ENCODE results near the gene RBM33. TPM values are rescaled to one million over a fixed set of nuclear protein-coding genes. Genes with fewer than 3 reads are reported as not detected.

The RBM33 gene
- total RNA-seq, 2 experiments from 2014 or later = 82.7 to 84.8 TPM

DNA sequence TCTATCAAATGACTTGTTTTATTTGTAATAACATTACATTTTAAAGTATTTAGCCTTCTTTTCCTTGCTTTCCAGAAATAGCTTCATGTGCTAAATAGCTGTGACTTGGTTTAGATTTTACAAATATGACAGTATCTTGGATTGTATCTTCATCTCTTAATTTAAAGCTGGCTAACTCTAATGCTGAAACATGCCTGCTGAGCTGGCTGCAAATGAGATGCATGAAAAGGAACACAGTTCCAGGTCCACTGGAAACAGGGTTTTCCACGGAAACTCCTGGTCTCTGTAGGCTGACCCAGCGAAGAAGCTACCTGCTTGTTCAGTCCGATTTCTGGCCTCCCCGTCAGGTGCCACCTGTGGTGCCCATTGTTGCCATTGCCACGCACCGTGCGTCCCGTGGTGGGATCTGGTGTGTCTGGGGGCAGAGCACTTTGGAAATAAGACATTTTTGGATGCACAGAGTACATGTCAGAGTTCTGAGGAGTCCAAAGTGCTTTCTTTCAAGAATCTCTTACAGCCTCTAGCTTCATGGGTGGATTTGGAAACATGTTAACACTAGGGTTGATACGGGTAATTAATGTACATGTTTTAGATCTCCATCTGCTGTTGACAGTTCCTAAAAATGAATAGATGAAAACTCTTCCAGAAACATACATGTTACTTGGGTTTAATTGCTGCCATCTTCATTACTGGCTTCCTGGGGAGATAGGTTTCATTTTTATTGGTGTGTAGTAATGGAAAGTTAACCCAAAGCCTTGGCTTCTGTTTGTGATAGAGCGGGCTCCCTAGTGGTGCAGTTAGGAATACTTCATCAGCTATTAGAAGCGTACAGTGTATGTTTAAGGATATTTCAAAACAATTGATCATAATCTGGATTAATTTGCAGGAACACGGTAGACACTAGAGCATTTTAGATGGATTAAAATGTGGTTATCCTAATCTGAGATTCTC, 122.8 kb downstream of the RBM33 start:
- DNase-seq = no peak
- ChIA-PET POLR2A (interaction anchor here (0.7 kb wide), 1 partner anchor 11 kb away, joined by 3 read pairs; no protein-coding TSS in a partner anchor), CTCF (interaction anchor here (0.7 to 3.9 kb wide), 5 partner anchors 10 to 840 kb away, joined by 3 to 30 read pairs (median 4); no protein-coding TSS in a partner anchor)
- Mint-ChIP-seq H3K27ac (no peak overlapping the region), H3K27me3 (no peaks in the 10 kb centered on the region), H3K4me3 (no peak overlapping the region), H3K9me3 (no peaks in the 10 kb centered on the region), H3K4me1 (peaks cover 51% of the 10 kb centered on the region), H3K36me3 (ENCODE audit: low read depth) (peaks cover 41% of the 10 kb centered on the region)

- CTCF ChIA-PET = interaction anchor here (0.7 to 1.2 kb wide), 3 partner anchors 171 to 379 kb away, joined by 3 to 4 read pairs (median 3); no protein-coding TSS in a partner anchor
- POLR2A ChIA-PET = no interaction called here
- peaks cover 26% of the 10 kb centered on the region for H3K4me1 Mint-ChIP-seq
- no peak for DNase-seq
- peaks cover 37% of the 10 kb centered on the region for H3K36me3 Mint-ChIP-seq (ENCODE audit: low read depth)
- H3K27ac Mint-ChIP-seq = no peak overlapping the region
- H3K27me3 Mint-ChIP-seq = no peaks in the 10 kb centered on the region
- no peak overlapping the region for H3K4me3 Mint-ChIP-seq
- no peaks in the 10 kb centered on the region for H3K9me3 Mint-ChIP-seq
Measured at GRCh38 chr7:155769701-155770100, 125.2 kb downstream of the RBM33 start.

- no peak overlapping the region for H3K4me3 Mint-ChIP-seq
- H3K4me1 Mint-ChIP-seq = peaks cover 21% of the 10 kb centered on the region
- no peaks in the 10 kb centered on the region for H3K27me3 Mint-ChIP-seq
- H3K27ac Mint-ChIP-seq = no peak overlapping the region
- POLR2A ChIA-PET = no interaction called here
- peaks cover 38% of the 10 kb centered on the region for H3K36me3 Mint-ChIP-seq (ENCODE audit: low read depth)
- DNase-seq = no peak
- no peaks in the 10 kb centered on the region for H3K9me3 Mint-ChIP-seq
- CTCF ChIA-PET = interaction anchor here (0.7 to 1.2 kb wide), 4 partner anchors 171 to 946 kb away, joined by 3 to 4 read pairs (median 3); no protein-coding TSS in a partner anchor
Measured at GRCh38 chr7:155770241-155770640, 125.8 kb downstream of the RBM33 start.

DNA sequence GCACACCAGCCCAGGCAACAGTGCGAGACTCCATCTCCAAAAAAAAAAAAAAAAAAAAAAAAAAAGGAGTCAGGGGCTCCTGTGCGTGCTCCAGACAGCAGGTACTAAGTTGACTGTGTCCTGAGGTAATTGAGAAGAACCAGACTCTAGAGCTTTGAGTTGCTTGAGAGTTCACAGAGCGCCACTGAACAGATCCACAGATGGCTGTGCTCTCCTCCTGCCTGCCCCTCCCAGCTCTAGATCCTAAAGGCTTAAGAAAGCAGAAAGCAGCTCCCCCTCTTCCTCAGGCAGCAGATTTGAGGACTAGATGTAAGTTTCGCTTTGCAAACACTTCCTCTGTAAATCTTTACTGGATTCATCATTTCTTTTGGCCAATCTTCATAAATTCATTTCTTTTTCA, 129.1 kb downstream of the RBM33 start:
- ChIA-PET CTCF (interaction anchor here (0.6 kb wide), 1 partner anchor 1852 kb away, joined by 3 read pairs; no protein-coding TSS in a partner anchor), POLR2A (no interaction called here)
- H3K9me3 Mint-ChIP-seq = no peaks in the 10 kb centered on the region
- peaks cover 42% of the 10 kb centered on the region for H3K36me3 Mint-ChIP-seq (ENCODE audit: low read depth)
- no peak for DNase-seq
- no peak overlapping the region for H3K27ac Mint-ChIP-seq
- H3K4me1 Mint-ChIP-seq = no peaks in the 10 kb centered on the region
- no peaks in the 10 kb centered on the region for H3K27me3 Mint-ChIP-seq
- no peak overlapping the region for H3K4me3 Mint-ChIP-seq

GRCh38 chr7:155774947-155775346, 130.5 kb downstream of the RBM33 start:
- Mint-ChIP-seq H3K27me3 (no peaks in the 10 kb centered on the region), H3K36me3 (ENCODE audit: low read depth) (peaks cover 38% of the 10 kb centered on the region), H3K4me1 (no peaks in the 10 kb centered on the region), H3K27ac (no peak overlapping the region), H3K4me3 (no peak overlapping the region), H3K9me3 (no peaks in the 10 kb centered on the region)
- no peak for DNase-seq
- ChIA-PET POLR2A (no interaction called here), CTCF (no interaction called here)

DNA sequence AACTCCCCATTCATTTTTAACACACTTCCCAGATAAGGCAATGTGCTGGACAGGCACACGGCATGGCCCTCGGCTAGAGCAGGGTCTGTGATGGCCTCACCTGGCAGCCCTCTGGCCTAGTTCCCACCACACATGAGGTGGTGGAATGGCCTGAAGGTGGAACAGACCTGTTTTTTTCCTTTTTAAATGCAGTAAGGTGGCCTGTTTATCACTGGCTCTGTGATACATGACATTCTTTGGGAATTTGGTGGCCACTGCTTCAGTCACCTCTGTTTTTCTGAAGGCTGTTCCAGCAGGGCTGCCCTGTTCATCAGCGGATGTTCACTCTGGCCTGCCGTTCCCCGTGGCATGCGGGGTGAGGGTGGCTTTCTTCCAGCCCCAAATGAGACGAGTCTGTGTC, 131.2 kb downstream of the RBM33 start:
- CTCF ChIA-PET = no interaction called here
- no peak for DNase-seq
- H3K9me3 Mint-ChIP-seq = no peaks in the 10 kb centered on the region
- no peaks in the 10 kb centered on the region for H3K4me1 Mint-ChIP-seq
- H3K27me3 Mint-ChIP-seq = no peaks in the 10 kb centered on the region
- H3K27ac Mint-ChIP-seq = no peak overlapping the region
- POLR2A ChIA-PET = no interaction called here
- H3K36me3 Mint-ChIP-seq (ENCODE audit: low read depth) = peaks cover 38% of the 10 kb centered on the region
- H3K4me3 Mint-ChIP-seq = no peak overlapping the region

GRCh38 chr7:155776606-155777005, 132.1 kb downstream of the RBM33 start:
- ChIA-PET POLR2A (no interaction called here), CTCF (interaction anchor here (0.6 to 1.7 kb wide), 2 partner anchors 9 to 326 kb away, joined by 3 to 4 read pairs; no protein-coding TSS in a partner anchor)
- H3K36me3 Mint-ChIP-seq (ENCODE audit: low read depth) = peaks cover 46% of the 10 kb centered on the region
- H3K27ac Mint-ChIP-seq = no peak overlapping the region
- no peaks in the 10 kb centered on the region for H3K27me3 Mint-ChIP-seq
- H3K4me1 Mint-ChIP-seq = no peaks in the 10 kb centered on the region
- no peaks in the 10 kb centered on the region for H3K9me3 Mint-ChIP-seq
- no peak for DNase-seq
- H3K4me3 Mint-ChIP-seq = no peak overlapping the region

DNA sequence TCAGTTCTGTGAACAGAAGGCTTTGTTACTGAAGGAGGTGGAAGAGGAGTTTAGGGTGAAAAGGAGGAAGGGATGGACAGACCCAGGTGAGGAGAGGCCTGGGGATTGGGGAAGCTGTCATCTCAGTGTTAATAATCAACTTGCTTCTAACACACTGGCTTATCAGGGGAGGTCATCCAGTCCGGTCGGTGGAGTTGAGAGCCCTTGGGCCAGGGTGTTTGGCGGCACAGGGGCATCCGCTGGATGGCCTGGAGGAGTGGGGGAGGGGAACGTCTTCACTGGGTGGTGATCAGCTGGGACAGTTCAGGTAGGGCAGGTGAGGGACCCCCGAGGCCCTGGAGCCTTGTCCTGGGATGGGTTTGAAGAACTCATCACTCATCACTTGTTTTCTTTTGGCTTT, 133.9 kb downstream of the RBM33 start:
- CTCF ChIA-PET = interaction anchor here (0.6 to 2.0 kb wide), 3 partner anchors 11 to 312 kb away, joined by 3 to 5 read pairs (median 4); no protein-coding TSS in a partner anchor
- no peak overlapping the region for H3K27ac Mint-ChIP-seq
- DNase-seq = no peak
- POLR2A ChIA-PET = interaction anchor here (0.6 kb wide), 1 partner anchor 10 kb away, joined by 3 read pairs; no protein-coding TSS in a partner anchor
- H3K36me3 Mint-ChIP-seq (ENCODE audit: low read depth) = peaks cover 52% of the 10 kb centered on the region
- no peaks in the 10 kb centered on the region for H3K4me1 Mint-ChIP-seq
- no peaks in the 10 kb centered on the region for H3K9me3 Mint-ChIP-seq
- no peak overlapping the region for H3K4me3 Mint-ChIP-seq
- H3K27me3 Mint-ChIP-seq = no peaks in the 10 kb centered on the region

DNA sequence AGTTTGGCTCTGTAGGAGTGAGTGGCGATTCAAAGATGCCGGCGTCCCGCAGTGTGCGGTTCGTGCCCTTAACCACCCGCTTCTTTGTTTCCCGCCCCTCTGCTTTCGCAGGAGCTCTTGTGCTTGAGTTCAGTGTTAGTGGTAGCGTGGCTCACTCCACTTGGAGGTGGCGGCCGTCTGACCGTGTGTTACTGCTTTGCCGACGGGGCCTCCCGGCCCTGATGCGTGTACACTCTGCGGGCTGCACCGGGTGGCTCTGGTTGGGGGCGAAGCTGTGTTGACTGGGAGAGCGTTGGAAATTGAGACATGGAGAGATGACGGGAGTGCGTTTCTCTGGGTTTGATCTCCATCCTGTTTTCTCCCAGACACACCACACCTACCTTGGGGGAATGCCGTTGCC, 136.4 kb downstream of the RBM33 start:
- no peak overlapping the region for H3K4me3 Mint-ChIP-seq
- DNase-seq = no peak
- H3K4me1 Mint-ChIP-seq = no peaks in the 10 kb centered on the region
- no peaks in the 10 kb centered on the region for H3K9me3 Mint-ChIP-seq
- ChIA-PET CTCF (no interaction called here), POLR2A (no interaction called here)
- no peak overlapping the region for H3K27ac Mint-ChIP-seq
- peaks cover 35% of the 10 kb centered on the region for H3K36me3 Mint-ChIP-seq (ENCODE audit: low read depth)
- peaks cover 2% of the 10 kb centered on the region for H3K27me3 Mint-ChIP-seq

GRCh38 chr7:155781433-155781832, 137.0 kb downstream of the RBM33 start:
- no peak overlapping the region for H3K27ac Mint-ChIP-seq
- no peaks in the 10 kb centered on the region for H3K9me3 Mint-ChIP-seq
- no peak for DNase-seq
- H3K36me3 Mint-ChIP-seq (ENCODE audit: low read depth) = peaks cover 29% of the 10 kb centered on the region
- no peak overlapping the region for H3K4me3 Mint-ChIP-seq
- ChIA-PET CTCF (no interaction called here), POLR2A (no interaction called here)
- no peaks in the 10 kb centered on the region for H3K4me1 Mint-ChIP-seq
- peaks cover 7% of the 10 kb centered on the region for H3K27me3 Mint-ChIP-seq

DNA sequence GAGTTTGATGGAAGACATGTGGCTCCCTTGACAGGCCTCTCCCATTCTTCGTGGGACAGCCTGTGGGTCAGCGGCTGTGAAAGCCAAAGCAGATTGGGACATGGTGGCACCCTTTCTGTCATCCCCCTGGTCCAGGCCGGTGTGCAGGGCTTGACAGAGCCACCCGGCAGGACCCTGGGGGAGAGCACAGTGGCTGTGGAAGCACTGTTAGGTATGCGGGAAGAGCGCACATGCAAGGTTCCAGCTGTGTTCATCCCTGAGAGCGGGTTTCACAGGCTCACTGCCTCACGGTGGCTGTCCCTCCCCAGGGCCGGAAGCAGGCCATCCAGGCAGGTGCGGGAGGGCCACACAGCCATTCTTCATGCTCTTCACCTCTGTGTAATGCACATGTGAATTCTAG, 138.0 kb downstream of the RBM33 start:
- CTCF ChIA-PET = no interaction called here
- H3K4me1 Mint-ChIP-seq = no peaks in the 10 kb centered on the region
- H3K27ac Mint-ChIP-seq = no peak overlapping the region
- peaks cover 7% of the 10 kb centered on the region for H3K27me3 Mint-ChIP-seq
- H3K4me3 Mint-ChIP-seq = no peak overlapping the region
- DNase-seq = no peak
- POLR2A ChIA-PET = no interaction called here
- no peaks in the 10 kb centered on the region for H3K9me3 Mint-ChIP-seq
- peaks cover 26% of the 10 kb centered on the region for H3K36me3 Mint-ChIP-seq (ENCODE audit: low read depth)

DNA sequence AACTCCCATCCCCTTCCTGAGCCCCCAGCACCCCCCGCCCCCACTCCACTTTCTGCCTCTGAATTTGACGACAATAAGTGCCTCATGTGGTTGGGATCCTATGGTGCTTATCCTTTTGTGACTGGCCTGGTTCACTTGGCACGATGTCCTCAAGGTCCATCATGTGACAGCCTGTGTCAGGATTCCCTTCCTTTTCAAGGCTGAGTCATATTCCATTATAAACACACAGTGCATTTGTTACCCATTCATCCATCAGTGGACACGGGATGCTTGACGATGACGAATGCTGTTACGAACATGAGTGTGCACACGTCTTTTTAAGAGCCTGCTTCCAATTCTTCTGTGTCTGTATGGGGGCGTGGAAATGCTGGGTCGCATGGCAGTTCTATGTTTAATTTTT, 141.1 kb downstream of the RBM33 start:
- DNase-seq = no peak
- Mint-ChIP-seq H3K27ac (no peak overlapping the region), H3K36me3 (ENCODE audit: low read depth) (peaks cover 17% of the 10 kb centered on the region), H3K27me3 (peaks cover 16% of the 10 kb centered on the region), H3K9me3 (no peaks in the 10 kb centered on the region), H3K4me1 (peaks cover 4% of the 10 kb centered on the region), H3K4me3 (no peak overlapping the region)
- CTCF ChIA-PET = no interaction called here
- POLR2A ChIA-PET = no interaction called here

- ChIA-PET CTCF (interaction anchor here (0.6 kb wide), 1 partner anchor 116 kb away, joined by 3 read pairs; no protein-coding TSS in a partner anchor), POLR2A (interaction anchor here (0.6 kb wide), 1 partner anchor 142 kb away, joined by 4 read pairs; the partner anchor contains the start of gene RBM33)
- Mint-ChIP-seq H3K27me3 (peaks cover 16% of the 10 kb centered on the region), H3K27ac (no peak overlapping the region), H3K4me1 (peaks cover 4% of the 10 kb centered on the region), H3K4me3 (no peak overlapping the region), H3K9me3 (no peaks in the 10 kb centered on the region), H3K36me3 (ENCODE audit: low read depth) (peaks cover 8% of the 10 kb centered on the region)
- no peak for DNase-seq
Measured at GRCh38 chr7:155786491-155786890, 142.0 kb downstream of the RBM33 start.

Measured in activated CD4-positive, alpha-beta T cell treated with anti-CD3 and anti-CD28 coated beads, Interleukin-2, amount 10 ng/mL, durations not matched to agents 7 days and 5 days (primary cell).